Right lobe of liver (tissue), 4 donors: ENCODE data around the gene SPHK1.

Source experiments
- CTCF ChIP-seq, 4 donors: fragments of 200-600 bp in 3 of 4; fragments of 450-650 bp in 1 of 4; IDR thresholded peaks; one replicate each; pipeline versions ENCODE4 v1.5.1 to v1.8.0; 2016 to 2022; ENCODE audit warnings: antibody characterized with exemption in 4 of 4, mild to moderate bottlenecking in 2 of 4
- POLR2A ChIP-seq: fragments of 450-650 bp; IDR thresholded peaks from one replicate; pipeline ENCODE4 v1.6.1; 2017; ENCODE audit warnings: antibody characterized with exemption, mild to moderate bottlenecking
- donor health status: DM: no; HTN: no; CAD: no.
- donor health status: DM: no; HTN: no; CAD: no.
- donor health status: DM: no; HTN: yes; CAD: no.

GRCh38 chr17:76359375-76359774 lies 25.0 kb upstream of the SPHK1 start:
- no peak for TF ChIP-seq POLR2A
- no peak for TF ChIP-seq CTCF (IDR thresholded peaks at IDR 0.05)
